ENCODE data around the gene ARMC9.

- TF ChIP-seq PBX3 (CRISPR knock-in tag; IDR thresholded peaks at IDR 0.05) (no peak), ZBTB21 (tag by site-specific recombination; IDR thresholded peaks at IDR 0.05) (no peak), REST (tag by site-specific recombination; IDR thresholded peaks at IDR 0.05) (no peak), ZNF530 (tag by site-specific recombination; IDR thresholded peaks at IDR 0.05; ENCODE audit: low read depth) (no peak), TCF7L2 (IDR thresholded peaks at IDR 0.05; ENCODE audit: borderline replicate concordance, low read depth, low read length) (no peak), ZNF398 (tag by site-specific recombination; IDR thresholded peaks at IDR 0.05) (no peak), ZSCAN18 (tag by site-specific recombination; IDR thresholded peaks at IDR 0.05) (no peak), ZNF138 (tag by site-specific recombination; IDR thresholded peaks at IDR 0.05; ENCODE audit: borderline replicate concordance) (no peak)
- TF ChIP-seq, protein P1, sequence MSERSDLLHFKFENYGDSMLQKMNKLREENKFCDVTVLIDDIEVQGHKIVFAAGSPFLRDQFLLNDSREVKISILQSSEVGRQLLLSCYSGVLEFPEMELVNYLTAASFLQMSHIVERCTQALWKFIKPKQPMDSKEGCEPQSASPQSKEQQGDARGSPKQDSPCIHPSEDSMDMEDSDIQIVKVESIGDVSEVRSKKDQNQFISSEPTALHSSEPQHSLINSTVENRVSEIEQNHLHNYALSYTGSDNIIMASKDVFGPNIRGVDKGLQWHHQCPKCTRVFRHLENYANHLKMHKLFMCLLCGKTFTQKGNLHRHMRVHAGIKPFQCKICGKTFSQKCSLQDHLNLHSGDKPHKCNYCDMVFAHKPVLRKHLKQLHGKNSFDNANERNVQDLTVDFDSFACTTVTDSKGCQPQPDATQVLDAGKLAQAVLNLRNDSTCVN (tag by site-specific recombination; optimal IDR thresholded peaks at IDR 0.05), result no peak
- TF ChIP-seq, protein P2, sequence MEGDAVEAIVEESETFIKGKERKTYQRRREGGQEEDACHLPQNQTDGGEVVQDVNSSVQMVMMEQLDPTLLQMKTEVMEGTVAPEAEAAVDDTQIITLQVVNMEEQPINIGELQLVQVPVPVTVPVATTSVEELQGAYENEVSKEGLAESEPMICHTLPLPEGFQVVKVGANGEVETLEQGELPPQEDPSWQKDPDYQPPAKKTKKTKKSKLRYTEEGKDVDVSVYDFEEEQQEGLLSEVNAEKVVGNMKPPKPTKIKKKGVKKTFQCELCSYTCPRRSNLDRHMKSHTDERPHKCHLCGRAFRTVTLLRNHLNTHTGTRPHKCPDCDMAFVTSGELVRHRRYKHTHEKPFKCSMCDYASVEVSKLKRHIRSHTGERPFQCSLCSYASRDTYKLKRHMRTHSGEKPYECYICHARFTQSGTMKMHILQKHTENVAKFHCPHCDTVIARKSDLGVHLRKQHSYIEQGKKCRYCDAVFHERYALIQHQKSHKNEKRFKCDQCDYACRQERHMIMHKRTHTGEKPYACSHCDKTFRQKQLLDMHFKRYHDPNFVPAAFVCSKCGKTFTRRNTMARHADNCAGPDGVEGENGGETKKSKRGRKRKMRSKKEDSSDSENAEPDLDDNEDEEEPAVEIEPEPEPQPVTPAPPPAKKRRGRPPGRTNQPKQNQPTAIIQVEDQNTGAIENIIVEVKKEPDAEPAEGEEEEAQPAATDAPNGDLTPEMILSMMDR (tag by site-specific recombination; IDR thresholded peaks at IDR 0.05), result no peak
These were observed 52.3 kb downstream of the ARMC9 start for GRCh38 chr2:231250698-231251097.
